Psoas muscle (tissue), 8 donors: ENCODE results near the gene RIOX2. TPM values are rescaled to one million over a fixed set of nuclear protein-coding genes. Genes with fewer than 3 reads are reported as not detected.

Source experiments
- ATAC-seq, 4 donors: fragments of 200-7000 bp; cut with Tn5 transposase; one replicate each; pipeline ENCODE4 v1.9.1; 2020; ENCODE audit warnings: moderate library complexity in 3 of 4, mild to moderate bottlenecking in 2 of 4
- DNase-seq, 2 donors: peaks; one replicate each; pipeline ENCODE4 v3.0.0-alpha.2; 2020
- H3K27ac ChIP-seq: fragments of 200-600 bp; one replicate; pipeline ENCODE4 v1.8.0; 2022
- H3K27me3 ChIP-seq, 3 donors: fragments of 200-600 bp in 1 of 3; one replicate each; pipeline versions ENCODE4 v1.6.1 to v1.8.0; 2013 to 2022; ENCODE audit warnings: low read length in 2 of 3, mild to moderate bottlenecking in 2 of 3, moderate library complexity in 1 of 3; ENCODE audit not compliant: insufficient read depth in 3 of 3
- H3K36me3 ChIP-seq, 2 donors: fragments of 200-600 bp in 1 of 2; one replicate each; pipeline versions ENCODE4 v1.6.1 to v1.8.0; 2013 to 2022; ENCODE audit warnings: low read depth in 1 of 2, mild to moderate bottlenecking in 1 of 2, moderate library complexity in 1 of 2; ENCODE audit not compliant: insufficient read depth in 1 of 2
- H3K4me1 ChIP-seq: fragments of 200-600 bp; one replicate; pipeline ENCODE4 v1.8.0; 2022
- H3K4me3 ChIP-seq: fragments of 200-600 bp; one replicate; pipeline ENCODE4 v1.8.0; 2022; ENCODE audit warnings: mild to moderate bottlenecking
- H3K9me3 ChIP-seq: fragments of 200-600 bp; one replicate; pipeline ENCODE4 v1.8.0; 2022
- WGBS, 3 donors: extraction: QIAGEN DNeasy Blood & Tissue Kit; methylation state at CpG; one replicate each; pipeline versions ENCODE4 v1.1.6 to v1.1.7; 2013; 5-methylcytosine and 5-hydroxymethylcytosine counted together
- intact Hi-C, 2 donors: fragments of 100-400 bp; cut with DNase I; formaldehyde crosslinking; loops; one replicate each; pipeline versions ENCODE4 v1.11.0 to v1.14.2; 2022
- polyA plus RNA-seq, 3 donors: library from polyadenylated mRNA; stranded (reverse); fragments of 200-250 nt; gene quantifications; one replicate each; pipeline ENCODE4 v1.2.3, GENCODE V29; 2013
- total RNA-seq, 4 donors: library from RNA; stranded (reverse); fragmentation: NEBNext Ultra II Directional in 2 of 4; extraction: Animal tissue kit (Norgen Biotek cat#: 25700) in 2 of 4; gene quantifications; one replicate each; pipeline versions ENCODE4 v1.2.1 to v1.2.4, GENCODE V29; 2021 to 2023
- TF ChIP-seq, protein P1 (sequence below): fragments of 200-600 bp; IDR thresholded peaks from one replicate; pipeline ENCODE4 v1.8.0; 2022; ENCODE audit warnings: antibody characterized with exemption
- donor health status: healthy with polysubstance abuse.
- donor health status: DM: no; HTN: no; CAD: no; lungs with moderate emphysema.
- donor health status: Bipolar disorder and iron deficiency.
- donor health status: healthy.
- donor health status: DM: yes; HTN: yes; CAD: no.
- donor health status: DM: no; HTN: no; CAD: no.
- donor health status: DM: no; HTN: no; CAD: no.
- donor health status: DM: yes; HTN: yes; CAD: no.

Gene RIOX2
- total and polyA plus RNA-seq, 7 donors: 16.7 to 66.2 (median 32.2) TPM

DNA sequence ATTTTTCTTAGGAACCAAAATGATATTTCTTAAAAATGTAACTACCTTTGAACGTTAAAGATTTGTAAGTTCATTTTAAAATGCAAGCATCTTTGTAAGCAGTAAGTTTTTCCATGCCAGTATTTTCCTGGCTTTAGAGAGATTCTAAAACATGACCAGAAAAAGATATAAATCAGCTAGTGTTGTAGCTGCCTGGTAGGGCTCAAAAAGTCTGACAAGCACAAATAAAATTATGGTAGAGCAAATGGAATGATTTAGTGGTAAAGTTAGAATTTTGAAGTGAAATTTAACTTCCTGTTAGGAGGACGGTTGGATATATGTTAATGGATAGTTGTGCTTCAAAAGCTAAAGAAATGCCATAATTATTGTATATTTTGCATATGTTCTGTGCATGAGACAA is 33.2 kb upstream of the RIOX2 start:
- H3K9me3 ChIP-seq: no peaks in the 10 kb centered on the region
- 73 to 80% (median 76%) methylated on average over 2 of the region's 2 CpGs for WGBS, 3 donors
- TF ChIP-seq, protein P1, sequence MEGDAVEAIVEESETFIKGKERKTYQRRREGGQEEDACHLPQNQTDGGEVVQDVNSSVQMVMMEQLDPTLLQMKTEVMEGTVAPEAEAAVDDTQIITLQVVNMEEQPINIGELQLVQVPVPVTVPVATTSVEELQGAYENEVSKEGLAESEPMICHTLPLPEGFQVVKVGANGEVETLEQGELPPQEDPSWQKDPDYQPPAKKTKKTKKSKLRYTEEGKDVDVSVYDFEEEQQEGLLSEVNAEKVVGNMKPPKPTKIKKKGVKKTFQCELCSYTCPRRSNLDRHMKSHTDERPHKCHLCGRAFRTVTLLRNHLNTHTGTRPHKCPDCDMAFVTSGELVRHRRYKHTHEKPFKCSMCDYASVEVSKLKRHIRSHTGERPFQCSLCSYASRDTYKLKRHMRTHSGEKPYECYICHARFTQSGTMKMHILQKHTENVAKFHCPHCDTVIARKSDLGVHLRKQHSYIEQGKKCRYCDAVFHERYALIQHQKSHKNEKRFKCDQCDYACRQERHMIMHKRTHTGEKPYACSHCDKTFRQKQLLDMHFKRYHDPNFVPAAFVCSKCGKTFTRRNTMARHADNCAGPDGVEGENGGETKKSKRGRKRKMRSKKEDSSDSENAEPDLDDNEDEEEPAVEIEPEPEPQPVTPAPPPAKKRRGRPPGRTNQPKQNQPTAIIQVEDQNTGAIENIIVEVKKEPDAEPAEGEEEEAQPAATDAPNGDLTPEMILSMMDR: no peak
- DNase-seq: no peak
- no peaks in the 10 kb centered on the region for H3K4me1 ChIP-seq
- no peaks in the 10 kb centered on the region for H3K36me3 ChIP-seq
- H3K4me3 ChIP-seq: no peak overlapping the region
- H3K27me3 ChIP-seq: no peaks in the 10 kb centered on the region
- H3K27ac ChIP-seq: no peak overlapping the region
- ATAC-seq: no peak
- intact Hi-C loops: no loop called here

- H3K27ac ChIP-seq: no peak overlapping the region
- TF ChIP-seq, protein P1: no peak
- 70 to 85% (median 76%) methylated on average over 3 of the region's 3 CpGs for WGBS, 3 donors
- H3K9me3 ChIP-seq: no peaks in the 10 kb centered on the region
- H3K4me3 ChIP-seq: no peak overlapping the region
- ATAC-seq: no peak
- no peaks in the 10 kb centered on the region for H3K27me3 ChIP-seq
- DNase-seq: no peak
- intact Hi-C loops: no loop called here
- H3K36me3 ChIP-seq: no peaks in the 10 kb centered on the region
- no peaks in the 10 kb centered on the region for H3K4me1 ChIP-seq
Measured at GRCh38 chr3:98004721-98005120, 32.5 kb upstream of the RIOX2 start.

DNA sequence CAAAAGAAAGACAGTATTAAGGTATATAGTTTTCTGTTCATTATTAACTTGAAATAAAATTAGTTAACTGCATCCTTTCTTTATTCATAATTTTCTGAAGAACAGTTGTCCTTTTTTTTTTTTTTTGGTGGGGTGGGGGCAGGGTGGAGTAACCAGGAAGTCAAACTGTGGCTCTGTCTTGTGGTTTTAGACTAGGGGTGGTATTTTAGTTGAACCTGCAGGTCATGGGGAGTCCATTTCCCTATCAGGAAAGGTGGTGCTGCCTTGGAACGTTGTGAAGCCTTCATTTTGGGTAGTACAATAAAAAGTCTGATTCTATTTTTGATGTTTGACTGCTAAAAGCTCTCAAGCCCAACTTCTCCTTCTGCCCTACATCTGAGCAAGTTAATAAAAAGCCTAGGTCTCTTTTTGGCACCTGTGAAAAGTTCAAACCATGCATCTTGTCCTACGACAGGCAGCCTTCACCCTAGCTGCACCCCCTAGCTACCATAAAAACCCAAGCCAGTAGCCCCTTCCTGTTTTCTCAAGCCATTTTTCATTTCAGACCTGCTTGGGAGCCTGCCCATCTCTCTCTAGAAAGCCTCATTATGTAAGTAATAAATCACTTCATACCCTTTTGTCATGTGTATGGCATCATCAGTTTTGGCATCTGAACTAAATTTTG is 31.2 kb upstream of the RIOX2 start:
- WGBS, 3 donors: 68 to 77% (median 71%) methylated on average over 2 of the region's 2 CpGs

GRCh38 chr3:98002717-98003116 is 30.5 kb upstream of the RIOX2 start:
- 64 to 97% (median 79%) methylated on average over 1 of the region's 1 CpG for WGBS, 3 donors
- intact Hi-C loops: no loop called here
- H3K27me3 ChIP-seq: no peaks in the 10 kb centered on the region
- H3K36me3 ChIP-seq: no peaks in the 10 kb centered on the region
- TF ChIP-seq, protein P1: no peak
- no peaks in the 10 kb centered on the region for H3K4me1 ChIP-seq
- no peak overlapping the region for H3K27ac ChIP-seq
- ATAC-seq (no peak), DNase-seq (no peak)
- H3K9me3 ChIP-seq: no peaks in the 10 kb centered on the region
- no peak overlapping the region for H3K4me3 ChIP-seq

More for the DNA sequence above, 31.2 kb upstream of the RIOX2 start:
- TF ChIP-seq, protein P1: no peak
- intact Hi-C loops: no loop called here
- Histone ChIP-seq H3K36me3 (no peaks in the 10 kb centered on the region), H3K4me1 (no peaks in the 10 kb centered on the region), H3K27me3 (no peaks in the 10 kb centered on the region), H3K9me3 (no peaks in the 10 kb centered on the region), H3K4me3 (no peak overlapping the region), H3K27ac (no peak overlapping the region)
- DNase-seq: no peak
- no peak for ATAC-seq

- no peaks in the 10 kb centered on the region for H3K4me1 ChIP-seq
- TF ChIP-seq, protein P1: no peak
- 19 to 29% (median 28%) methylated on average over 1 of the region's 1 CpG for WGBS, 3 donors
- intact Hi-C loops: no loop called here
- H3K9me3 ChIP-seq: no peaks in the 10 kb centered on the region
- H3K27ac ChIP-seq: no peak overlapping the region
- DNase-seq (no peak), ATAC-seq (no peak)
- H3K36me3 ChIP-seq: no peaks in the 10 kb centered on the region
- H3K27me3 ChIP-seq: no peaks in the 10 kb centered on the region
- H3K4me3 ChIP-seq: no peak overlapping the region
Measured at GRCh38 chr3:97999994-98000393, 27.8 kb upstream of the RIOX2 start.
